Measurements from ENCODE around the gene TOMM34.

GRCh38 chr20:44938637-44939036, 21.6 kb downstream of the TOMM34 start:
- TF ChIP-seq CTCF (IDR thresholded peaks at IDR 0.05) (no peak), POLR2A (IDR thresholded peaks at IDR 0.05) (no peak)

Data from uterus (tissue), 2 donors.